Measurements from ENCODE around the gene TMEM132C. TPM values are rescaled to one million over a fixed set of nuclear protein-coding genes. Genes with fewer than 3 reads are reported as not detected.

The TMEM132C gene
- total and polyA plus RNA-seq, 2 experiments from 2014 or later = not detected

DNA sequence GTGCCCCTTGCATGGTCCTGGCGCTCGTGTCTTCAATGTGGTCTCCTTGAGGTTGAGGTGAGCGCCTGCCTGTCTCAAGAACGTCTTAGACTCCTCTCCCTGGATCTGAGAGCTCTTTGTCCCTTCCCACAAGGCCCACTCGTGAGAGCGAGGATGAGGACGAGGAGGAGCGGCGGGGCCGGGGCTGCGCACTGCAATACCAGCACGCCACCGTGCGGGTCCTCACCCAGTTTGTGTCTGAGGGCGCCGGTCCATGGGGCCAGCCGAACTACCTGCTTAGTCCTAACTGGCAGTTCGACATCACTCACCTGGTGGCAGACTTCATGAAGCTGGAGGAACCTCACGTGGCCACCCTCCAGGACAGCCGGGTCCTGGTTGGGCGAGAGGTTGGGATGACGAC lies 428.7 kb downstream of the TMEM132C start (continued):
- TF ChIP-seq, protein P1, sequence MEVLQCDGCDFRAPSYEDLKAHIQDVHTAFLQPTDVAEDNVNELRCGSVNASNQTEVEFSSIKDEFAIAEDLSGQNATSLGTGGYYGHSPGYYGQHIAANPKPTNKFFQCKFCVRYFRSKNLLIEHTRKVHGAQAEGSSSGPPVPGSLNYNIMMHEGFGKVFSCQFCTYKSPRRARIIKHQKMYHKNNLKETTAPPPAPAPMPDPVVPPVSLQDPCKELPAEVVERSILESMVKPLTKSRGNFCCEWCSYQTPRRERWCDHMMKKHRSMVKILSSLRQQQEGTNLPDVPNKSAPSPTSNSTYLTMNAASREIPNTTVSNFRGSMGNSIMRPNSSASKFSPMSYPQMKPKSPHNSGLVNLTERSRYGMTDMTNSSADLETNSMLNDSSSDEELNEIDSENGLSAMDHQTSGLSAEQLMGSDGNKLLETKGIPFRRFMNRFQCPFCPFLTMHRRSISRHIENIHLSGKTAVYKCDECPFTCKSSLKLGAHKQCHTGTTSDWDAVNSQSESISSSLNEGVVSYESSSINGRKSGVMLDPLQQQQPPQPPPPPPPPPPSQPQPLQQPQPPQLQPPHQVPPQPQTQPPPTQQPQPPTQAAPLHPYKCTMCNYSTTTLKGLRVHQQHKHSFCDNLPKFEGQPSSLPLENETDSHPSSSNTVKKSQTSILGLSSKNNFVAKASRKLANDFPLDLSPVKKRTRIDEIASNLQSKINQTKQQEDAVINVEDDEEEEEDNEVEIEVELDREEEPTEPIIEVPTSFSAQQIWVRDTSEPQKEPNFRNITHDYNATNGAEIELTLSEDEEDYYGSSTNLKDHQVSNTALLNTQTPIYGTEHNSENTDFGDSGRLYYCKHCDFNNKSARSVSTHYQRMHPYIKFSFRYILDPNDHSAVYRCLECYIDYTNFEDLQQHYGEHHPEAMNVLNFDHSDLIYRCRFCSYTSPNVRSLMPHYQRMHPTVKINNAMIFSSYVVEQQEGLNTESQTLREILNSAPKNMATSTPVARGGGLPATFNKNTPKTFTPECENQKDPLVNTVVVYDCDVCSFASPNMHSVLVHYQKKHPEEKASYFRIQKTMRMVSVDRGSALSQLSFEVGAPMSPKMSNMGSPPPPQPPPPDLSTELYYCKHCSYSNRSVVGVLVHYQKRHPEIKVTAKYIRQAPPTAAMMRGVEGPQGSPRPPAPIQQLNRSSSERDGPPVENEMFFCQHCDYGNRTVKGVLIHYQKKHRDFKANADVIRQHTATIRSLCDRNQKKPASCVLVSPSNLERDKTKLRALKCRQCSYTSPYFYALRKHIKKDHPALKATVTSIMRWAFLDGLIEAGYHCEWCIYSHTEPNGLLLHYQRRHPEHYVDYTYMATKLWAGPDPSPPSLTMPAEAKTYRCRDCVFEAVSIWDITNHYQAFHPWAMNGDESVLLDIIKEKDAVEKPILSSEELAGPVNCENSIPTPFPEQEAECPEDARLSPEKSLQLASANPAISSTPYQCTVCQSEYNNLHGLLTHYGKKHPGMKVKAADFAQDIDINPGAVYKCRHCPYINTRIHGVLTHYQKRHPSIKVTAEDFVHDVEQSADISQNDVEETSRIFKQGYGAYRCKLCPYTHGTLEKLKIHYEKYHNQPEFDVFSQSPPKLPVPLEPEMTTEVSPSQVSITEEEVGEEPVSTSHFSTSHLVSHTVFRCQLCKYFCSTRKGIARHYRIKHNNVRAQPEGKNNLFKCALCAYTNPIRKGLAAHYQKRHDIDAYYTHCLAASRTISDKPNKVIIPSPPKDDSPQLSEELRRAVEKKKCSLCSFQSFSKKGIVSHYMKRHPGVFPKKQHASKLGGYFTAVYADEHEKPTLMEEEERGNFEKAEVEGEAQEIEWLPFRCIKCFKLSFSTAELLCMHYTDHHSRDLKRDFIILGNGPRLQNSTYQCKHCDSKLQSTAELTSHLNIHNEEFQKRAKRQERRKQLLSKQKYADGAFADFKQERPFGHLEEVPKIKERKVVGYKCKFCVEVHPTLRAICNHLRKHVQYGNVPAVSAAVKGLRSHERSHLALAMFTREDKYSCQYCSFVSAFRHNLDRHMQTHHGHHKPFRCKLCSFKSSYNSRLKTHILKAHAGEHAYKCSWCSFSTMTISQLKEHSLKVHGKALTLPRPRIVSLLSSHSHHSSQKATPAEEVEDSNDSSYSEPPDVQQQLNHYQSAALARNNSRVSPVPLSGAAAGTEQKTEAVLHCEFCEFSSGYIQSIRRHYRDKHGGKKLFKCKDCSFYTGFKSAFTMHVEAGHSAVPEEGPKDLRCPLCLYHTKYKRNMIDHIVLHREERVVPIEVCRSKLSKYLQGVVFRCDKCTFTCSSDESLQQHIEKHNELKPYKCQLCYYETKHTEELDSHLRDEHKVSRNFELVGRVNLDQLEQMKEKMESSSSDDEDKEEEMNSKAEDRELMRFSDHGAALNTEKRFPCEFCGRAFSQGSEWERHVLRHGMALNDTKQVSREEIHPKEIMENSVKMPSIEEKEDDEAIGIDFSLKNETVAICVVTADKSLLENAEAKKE (CRISPR knock-in tag; IDR thresholded peaks at IDR 0.05) = no peak
- TF ChIP-seq, protein P2, sequence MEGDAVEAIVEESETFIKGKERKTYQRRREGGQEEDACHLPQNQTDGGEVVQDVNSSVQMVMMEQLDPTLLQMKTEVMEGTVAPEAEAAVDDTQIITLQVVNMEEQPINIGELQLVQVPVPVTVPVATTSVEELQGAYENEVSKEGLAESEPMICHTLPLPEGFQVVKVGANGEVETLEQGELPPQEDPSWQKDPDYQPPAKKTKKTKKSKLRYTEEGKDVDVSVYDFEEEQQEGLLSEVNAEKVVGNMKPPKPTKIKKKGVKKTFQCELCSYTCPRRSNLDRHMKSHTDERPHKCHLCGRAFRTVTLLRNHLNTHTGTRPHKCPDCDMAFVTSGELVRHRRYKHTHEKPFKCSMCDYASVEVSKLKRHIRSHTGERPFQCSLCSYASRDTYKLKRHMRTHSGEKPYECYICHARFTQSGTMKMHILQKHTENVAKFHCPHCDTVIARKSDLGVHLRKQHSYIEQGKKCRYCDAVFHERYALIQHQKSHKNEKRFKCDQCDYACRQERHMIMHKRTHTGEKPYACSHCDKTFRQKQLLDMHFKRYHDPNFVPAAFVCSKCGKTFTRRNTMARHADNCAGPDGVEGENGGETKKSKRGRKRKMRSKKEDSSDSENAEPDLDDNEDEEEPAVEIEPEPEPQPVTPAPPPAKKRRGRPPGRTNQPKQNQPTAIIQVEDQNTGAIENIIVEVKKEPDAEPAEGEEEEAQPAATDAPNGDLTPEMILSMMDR (conservative IDR thresholded peaks at IDR 0.05; ENCODE audit: low read depth in 2 of 2) = no peak
- no peak for TF ChIP-seq NANOG (IDR thresholded peaks at IDR 0.05; ENCODE audit: borderline replicate concordance)

DNA sequence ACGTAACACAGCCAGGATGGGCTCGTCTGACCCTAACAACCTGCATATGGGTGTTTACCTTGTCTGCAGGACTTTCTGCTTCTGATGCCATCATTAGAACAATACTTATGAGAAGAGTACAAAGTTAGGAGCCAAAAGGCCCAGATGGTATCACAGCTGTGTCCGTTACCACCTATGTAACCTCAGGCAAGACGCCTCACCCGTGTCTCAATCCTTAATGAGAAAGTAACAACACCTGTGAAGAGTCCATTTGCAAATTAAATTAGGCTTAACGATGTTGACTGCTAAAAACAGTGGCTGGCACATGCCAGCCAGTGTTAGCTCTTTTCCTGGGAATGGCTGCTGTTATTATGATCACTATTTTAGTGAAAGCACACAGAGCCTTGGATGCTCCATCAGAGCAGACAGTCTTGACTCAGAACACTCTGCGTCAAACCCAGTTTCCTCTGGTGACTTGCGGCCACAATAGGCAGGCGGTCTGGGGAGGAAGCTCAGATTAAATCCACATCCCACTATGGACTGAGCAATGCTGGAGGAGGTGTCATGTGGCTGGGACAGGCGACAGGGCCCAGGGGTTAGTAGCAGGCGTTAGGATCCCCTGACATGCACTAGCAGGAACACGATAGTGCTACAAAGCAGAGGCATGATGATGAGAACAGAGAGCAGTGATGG lies 431.5 kb downstream of the TMEM132C start:
- H3K4me1 ChIP-seq (ENCODE audit: insufficient read depth) = no peaks in the 10 kb centered on the region
- no peak for DNase-seq (ENCODE audit: low spot score)
- Mint-ChIP-seq H3K4me3 (no peak overlapping the region), H3K36me3 (ENCODE audit: low read depth) (peaks cover 56% of the 10 kb centered on the region), H3K9me3 (peaks cover 69% of the 10 kb centered on the region; the same call in 2 of the 3 replicates), H3K27me3 (ENCODE audit: insufficient read depth, low read depth, poor library complexity) (peaks cover 2% of the 10 kb centered on the region), H3K4me1 (no peaks in the 10 kb centered on the region), H3K27ac (no peak overlapping the region)
- H3K79me2 ChIP-seq (replicated peaks; ENCODE audit: insufficient read depth) = no peaks in the 10 kb centered on the region
- H4K20me1 ChIP-seq (replicated peaks; ENCODE audit: insufficient read depth) = no peaks in the 10 kb centered on the region
- no peaks in the 10 kb centered on the region for H3K9me2 ChIP-seq (ENCODE audit: insufficient read depth)
- H3F3A ChIP-seq (replicated peaks; ENCODE audit: low read depth) = no peaks in the 10 kb centered on the region
- H3K27me3 ChIP-seq (ENCODE audit: insufficient read depth) = no peaks in the 10 kb centered on the region
- peaks cover 3% of the 10 kb centered on the region; the same call in 1 of the 2 replicates for H3K36me3 ChIP-seq (ENCODE audit: insufficient read depth)
- no peak overlapping the region for H3K4me2 ChIP-seq
- H2AFZ ChIP-seq = no peak overlapping the region
- no peak for ATAC-seq
- no peak overlapping the region for H3K4me3 ChIP-seq
- H3K27ac ChIP-seq (ENCODE audit: low read depth) = no peak overlapping the region
- TF ChIP-seq JUNB (IDR thresholded peaks at IDR 0.05; ENCODE audit: unreplicated experiment) (no peak), NANOG (IDR thresholded peaks at IDR 0.05; ENCODE audit: borderline replicate concordance) (no peak), STAT1 (IDR thresholded peaks at IDR 0.05; ENCODE audit: unreplicated experiment) (no peak)
- TF ChIP-seq, protein P3, sequence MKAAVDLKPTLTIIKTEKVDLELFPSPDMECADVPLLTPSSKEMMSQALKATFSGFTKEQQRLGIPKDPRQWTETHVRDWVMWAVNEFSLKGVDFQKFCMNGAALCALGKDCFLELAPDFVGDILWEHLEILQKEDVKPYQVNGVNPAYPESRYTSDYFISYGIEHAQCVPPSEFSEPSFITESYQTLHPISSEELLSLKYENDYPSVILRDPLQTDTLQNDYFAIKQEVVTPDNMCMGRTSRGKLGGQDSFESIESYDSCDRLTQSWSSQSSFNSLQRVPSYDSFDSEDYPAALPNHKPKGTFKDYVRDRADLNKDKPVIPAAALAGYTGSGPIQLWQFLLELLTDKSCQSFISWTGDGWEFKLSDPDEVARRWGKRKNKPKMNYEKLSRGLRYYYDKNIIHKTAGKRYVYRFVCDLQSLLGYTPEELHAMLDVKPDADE (IDR thresholded peaks at IDR 0.05) = no peak

All from GM23338 (cell line).